PFSK-1 (cell line): ENCODE data around the gene TGFBRAP1.

Source experiments
- POLR2AphosphoS5 ChIP-seq: IDR thresholded peaks from 2 replicates; pipeline ENCODE4 v1.6.1; 2012; ENCODE audit warnings: low read depth, mild to moderate bottlenecking, control low read depth, low read length, moderate library complexity
- TF ChIP-seq, protein P1 (sequence below), 2 experiments: IDR thresholded peaks; 2 replicates each; pipeline versions ENCODE4 v1.6.1 to v1.8.0; 2011 to 2012; ENCODE audit warnings: low read depth in 2 of 2, low read length in 2 of 2, control low read depth in 1 of 2, inconsistent platforms in 1 of 2, mild to moderate bottlenecking in 1 of 2, moderate library complexity in 1 of 2; ENCODE audit not compliant: insufficient read depth in 1 of 2

DNA sequence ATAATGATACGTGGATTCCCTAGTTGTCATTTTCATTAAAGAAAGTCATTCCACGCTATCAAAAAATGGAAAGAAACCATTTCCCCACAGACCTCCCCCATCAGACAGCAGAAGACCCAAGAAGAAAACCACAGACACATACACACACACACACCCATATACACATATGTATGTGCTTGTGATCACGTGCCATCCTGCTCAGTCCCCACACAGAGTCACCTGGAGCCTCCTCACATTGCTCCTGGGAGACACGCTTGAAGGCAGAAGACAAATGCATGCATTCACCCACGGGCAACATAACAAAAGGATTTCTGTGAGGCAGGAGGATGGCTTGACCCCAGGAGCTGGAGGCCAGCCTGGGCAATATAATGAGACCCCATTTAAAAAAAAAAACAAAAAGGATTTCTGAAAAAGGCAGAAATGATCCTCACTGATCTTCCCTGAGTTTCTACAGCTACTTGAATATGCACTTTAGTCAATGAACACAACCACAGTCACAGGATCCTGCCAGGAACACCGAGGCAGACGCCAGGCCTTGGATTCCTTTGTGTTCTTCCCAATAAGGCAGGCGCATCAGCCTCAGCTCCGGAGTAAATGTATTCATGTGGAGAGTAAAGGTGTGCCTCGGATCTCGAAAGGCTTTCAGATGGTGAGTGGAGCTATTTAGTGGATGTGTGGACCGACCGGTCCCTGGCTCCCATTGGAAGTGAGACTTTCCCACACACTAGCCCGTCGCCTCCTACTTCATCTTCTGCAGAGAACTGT lies 21.0 kb downstream of the TGFBRAP1 start:
- TF ChIP-seq, protein P1, sequence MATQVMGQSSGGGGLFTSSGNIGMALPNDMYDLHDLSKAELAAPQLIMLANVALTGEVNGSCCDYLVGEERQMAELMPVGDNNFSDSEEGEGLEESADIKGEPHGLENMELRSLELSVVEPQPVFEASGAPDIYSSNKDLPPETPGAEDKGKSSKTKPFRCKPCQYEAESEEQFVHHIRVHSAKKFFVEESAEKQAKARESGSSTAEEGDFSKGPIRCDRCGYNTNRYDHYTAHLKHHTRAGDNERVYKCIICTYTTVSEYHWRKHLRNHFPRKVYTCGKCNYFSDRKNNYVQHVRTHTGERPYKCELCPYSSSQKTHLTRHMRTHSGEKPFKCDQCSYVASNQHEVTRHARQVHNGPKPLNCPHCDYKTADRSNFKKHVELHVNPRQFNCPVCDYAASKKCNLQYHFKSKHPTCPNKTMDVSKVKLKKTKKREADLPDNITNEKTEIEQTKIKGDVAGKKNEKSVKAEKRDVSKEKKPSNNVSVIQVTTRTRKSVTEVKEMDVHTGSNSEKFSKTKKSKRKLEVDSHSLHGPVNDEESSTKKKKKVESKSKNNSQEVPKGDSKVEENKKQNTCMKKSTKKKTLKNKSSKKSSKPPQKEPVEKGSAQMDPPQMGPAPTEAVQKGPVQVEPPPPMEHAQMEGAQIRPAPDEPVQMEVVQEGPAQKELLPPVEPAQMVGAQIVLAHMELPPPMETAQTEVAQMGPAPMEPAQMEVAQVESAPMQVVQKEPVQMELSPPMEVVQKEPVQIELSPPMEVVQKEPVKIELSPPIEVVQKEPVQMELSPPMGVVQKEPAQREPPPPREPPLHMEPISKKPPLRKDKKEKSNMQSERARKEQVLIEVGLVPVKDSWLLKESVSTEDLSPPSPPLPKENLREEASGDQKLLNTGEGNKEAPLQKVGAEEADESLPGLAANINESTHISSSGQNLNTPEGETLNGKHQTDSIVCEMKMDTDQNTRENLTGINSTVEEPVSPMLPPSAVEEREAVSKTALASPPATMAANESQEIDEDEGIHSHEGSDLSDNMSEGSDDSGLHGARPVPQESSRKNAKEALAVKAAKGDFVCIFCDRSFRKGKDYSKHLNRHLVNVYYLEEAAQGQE (IDR thresholded peaks at IDR 0.05; ENCODE audit: insufficient read depth in 1 of 2, low read depth in 2 of 2, low read length in 2 of 2) = no peak
- TF ChIP-seq POLR2AphosphoS5 = no peak
